Stimulated activated naive CD8-positive, alpha-beta T cell treated with anti-CD3 and anti-CD28 coated beads, Interleukin-15, amount 100 ng/mL, for 72 hours (primary cell): ENCODE results near the gene MALSU1.

ENCODE experiments used
- ATAC-seq: fragments of 150-1000 bp; cut with Tn5 transposase; 2 replicates; pipeline ENCODE4 v1.10.0; 2021; ENCODE audit warnings: mild to moderate bottlenecking, moderate library complexity
- DNase-seq, 2 donors: peaks; one replicate each; pipeline ENCODE4 v3.0.0; 2021 to 2022
- H3K27ac Mint-ChIP-seq, 2 donors: one replicate each; pipeline ENCODE4 v1.8.0; 2022; ENCODE audit warnings: mild to moderate bottlenecking in 2 of 2, mixed read lengths in 2 of 2, moderate library complexity in 2 of 2
- H3K27me3 Mint-ChIP-seq: one replicate; pipeline ENCODE4 v1.8.0; 2022; ENCODE audit warnings: mixed read lengths
- H3K4me1 Mint-ChIP-seq: one replicate; pipeline ENCODE4 v1.8.0; 2022; ENCODE audit warnings: mild to moderate bottlenecking, mixed read lengths
- H3K4me3 Mint-ChIP-seq, 2 donors: one replicate each; pipeline ENCODE4 v1.8.0; 2022; ENCODE audit warnings: mild to moderate bottlenecking in 2 of 2, mixed read lengths in 2 of 2, moderate library complexity in 1 of 2
- H3K9me3 Mint-ChIP-seq, 2 donors: one replicate each; pipeline ENCODE4 v1.8.0; 2022; ENCODE audit warnings: mixed read lengths in 2 of 2

Gene MALSU1

DNA sequence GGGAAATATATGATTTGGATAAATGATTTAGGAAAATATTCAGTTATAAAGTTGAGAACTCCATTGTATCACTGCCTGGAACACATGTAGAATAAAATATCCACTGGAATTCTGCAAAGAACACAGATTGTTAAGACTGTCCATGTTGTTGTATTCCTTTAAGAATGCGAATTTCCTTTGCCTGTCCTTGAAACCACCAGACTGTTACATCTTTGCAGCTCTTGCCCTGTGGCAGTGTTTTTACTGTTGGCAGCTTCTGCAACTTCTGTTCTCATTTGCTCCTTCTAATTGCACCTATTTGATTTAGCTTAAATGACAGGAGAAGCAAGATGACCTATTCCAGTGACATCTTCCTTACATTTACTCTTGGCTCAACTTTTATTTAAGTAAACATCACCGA, 39.7 kb downstream of the MALSU1 start:
- H3K27me3 Mint-ChIP-seq: no peaks in the 10 kb centered on the region
- no peak overlapping the region for H3K27ac Mint-ChIP-seq
- no peaks in the 10 kb centered on the region for H3K4me1 Mint-ChIP-seq
- H3K4me3 Mint-ChIP-seq: no peak overlapping the region
- H3K9me3 Mint-ChIP-seq: no peaks in the 10 kb centered on the region
- ATAC-seq (no peak), DNase-seq (no peak)

DNA sequence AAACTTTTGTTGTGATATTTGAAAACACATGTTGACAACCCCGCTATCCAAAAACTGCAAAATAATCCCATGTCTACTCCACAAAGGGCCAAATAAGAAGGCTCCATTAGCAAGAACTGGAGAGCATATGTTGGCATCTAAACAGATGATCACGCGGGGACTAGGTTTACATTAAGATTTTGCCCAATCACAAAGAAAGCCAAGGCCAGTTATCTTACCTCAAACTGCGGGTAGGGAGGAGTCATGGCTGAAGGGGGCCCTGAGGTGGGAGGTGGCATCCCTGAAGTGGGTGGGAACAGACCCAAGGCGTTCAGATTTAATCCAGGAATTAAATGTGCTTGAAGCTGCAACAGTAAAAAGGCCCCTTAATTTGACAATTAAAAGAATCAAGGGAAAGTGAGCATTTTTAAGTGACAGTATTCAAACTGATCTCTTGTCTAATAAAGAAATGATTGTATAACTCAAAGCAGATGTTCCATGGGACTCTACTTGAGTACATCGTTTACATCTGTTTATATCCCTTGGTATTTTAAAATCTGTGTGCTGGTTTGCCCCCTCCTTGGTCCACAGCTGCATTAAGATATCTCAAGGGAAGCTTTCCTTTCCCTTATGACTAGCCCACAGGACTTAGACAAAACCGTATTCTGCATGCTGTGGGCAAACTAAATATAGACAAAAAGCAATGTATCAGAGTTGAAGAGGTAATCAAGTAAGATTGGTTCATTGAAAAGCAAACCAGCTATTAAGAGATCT, 42.9 kb downstream of the MALSU1 start:
- DNase-seq (no peak), ATAC-seq (no peak)
- Mint-ChIP-seq H3K27ac (no peak overlapping the region), H3K9me3 (no peaks in the 10 kb centered on the region), H3K4me3 (no peak overlapping the region), H3K4me1 (peaks cover 24% of the 10 kb centered on the region), H3K27me3 (no peaks in the 10 kb centered on the region)

DNA sequence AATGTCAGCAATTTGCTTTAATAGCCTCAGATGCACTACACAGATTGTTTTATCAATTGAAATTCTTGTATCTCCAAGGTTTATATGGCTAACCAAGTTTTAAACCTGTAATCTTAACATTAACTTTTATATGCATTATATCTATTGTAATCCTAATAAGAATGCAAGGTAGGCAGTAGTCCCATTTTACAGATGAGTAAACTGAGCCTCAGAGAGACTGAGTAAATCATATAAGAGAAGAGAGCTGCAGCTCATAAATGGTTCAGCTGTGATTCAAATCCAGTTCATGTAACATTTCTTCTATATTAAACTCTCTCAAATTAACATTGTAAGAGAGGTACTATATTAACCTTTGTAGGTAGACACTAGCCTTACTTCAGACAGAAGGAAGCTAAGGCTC, 44.0 kb downstream of the MALSU1 start:
- Mint-ChIP-seq H3K9me3 (no peaks in the 10 kb centered on the region), H3K4me3 (no peak overlapping the region), H3K4me1 (peaks cover 35% of the 10 kb centered on the region), H3K27ac (no peak overlapping the region), H3K27me3 (no peaks in the 10 kb centered on the region)
- ATAC-seq (no peak), DNase-seq (no peak)

DNA sequence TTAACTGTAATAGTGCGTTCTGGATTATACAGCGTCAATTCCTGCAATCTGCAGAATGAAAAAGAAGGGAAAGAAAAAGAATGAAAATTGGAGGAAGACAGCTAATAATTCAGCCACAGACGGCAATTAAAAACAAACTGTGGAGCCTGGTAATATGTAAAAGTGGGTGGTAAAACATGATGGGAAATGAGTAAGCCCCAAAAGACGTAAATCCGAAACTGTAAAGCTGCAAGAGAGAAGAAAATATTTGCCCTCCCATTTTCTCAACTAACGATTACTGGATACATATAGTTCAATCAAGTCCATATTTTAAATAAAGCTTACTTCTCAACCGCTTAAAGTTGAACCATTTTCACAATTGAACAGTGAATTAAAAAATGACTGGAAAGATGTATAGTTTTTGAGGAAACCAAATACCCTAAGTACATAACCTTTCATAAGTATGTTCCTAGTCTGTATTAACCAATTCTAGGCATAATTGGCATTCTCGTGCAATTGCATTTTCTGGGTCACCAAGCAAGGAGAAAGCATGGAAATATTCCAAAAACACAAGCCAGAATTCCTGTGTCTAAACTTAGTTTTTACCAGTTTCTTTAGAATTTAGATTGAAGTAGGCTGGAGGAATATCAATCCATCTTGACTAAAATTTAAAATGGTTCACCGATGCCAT, 44.8 kb downstream of the MALSU1 start:
- Mint-ChIP-seq H3K27me3 (no peaks in the 10 kb centered on the region), H3K27ac (no peak overlapping the region), H3K9me3 (no peaks in the 10 kb centered on the region), H3K4me3 (no peak overlapping the region), H3K4me1 (peaks cover 35% of the 10 kb centered on the region)
- DNase-seq (no peak), ATAC-seq (no peak)

GRCh38 chr7:23345601-23346000, 46.5 kb downstream of the MALSU1 start:
- ATAC-seq: no peak
- Mint-ChIP-seq H3K27me3 (no peaks in the 10 kb centered on the region), H3K9me3 (no peaks in the 10 kb centered on the region), H3K4me1 (peaks cover 35% of the 10 kb centered on the region), H3K4me3 (peak overlapping the region; percentile 77 to 80), H3K27ac (no peak overlapping the region)
- DNase-seq: no peak

GRCh38 chr7:23346316-23346715, 47.2 kb downstream of the MALSU1 start:
- H3K27ac Mint-ChIP-seq: peak overlapping the region; percentile 80 to 87
- DNase-seq: peak in 1 of 2 donors; percentile 18

DNA sequence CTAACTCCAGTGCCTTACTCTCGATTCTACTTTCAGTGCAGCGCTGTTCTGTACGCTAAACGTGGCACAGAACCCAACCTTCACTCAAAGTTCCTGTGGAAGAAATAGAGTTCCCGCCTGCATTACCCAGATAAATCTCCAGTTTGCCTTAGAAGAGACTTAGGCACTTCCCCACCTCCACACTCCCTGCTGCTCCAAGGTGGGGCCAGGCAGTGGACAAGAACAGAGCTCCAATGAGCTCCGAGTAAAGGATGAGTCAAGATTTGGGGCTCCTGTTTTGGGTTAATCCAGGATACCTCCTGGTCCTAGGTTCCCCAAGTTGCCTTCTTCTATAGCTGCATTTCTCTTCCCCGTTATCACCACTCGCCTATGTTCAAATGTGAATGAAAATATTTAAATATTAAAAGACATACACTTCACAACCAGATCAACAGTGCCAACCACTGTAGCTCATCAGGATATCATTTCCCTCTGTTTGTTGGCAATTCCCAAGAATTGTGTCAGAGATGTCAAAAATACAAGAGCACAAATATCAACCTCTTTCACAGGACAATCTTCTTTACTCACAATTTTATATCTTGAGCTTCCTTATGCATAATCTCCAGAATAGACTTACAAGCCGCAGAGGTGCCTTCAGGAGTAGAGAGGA, 48.0 kb downstream of the MALSU1 start:
- Mint-ChIP-seq H3K4me1 (peaks cover 44% of the 10 kb centered on the region), H3K27me3 (no peaks in the 10 kb centered on the region)
- DNase-seq: no peak

More at GRCh38 chr7:23346316-23346715, 47.2 kb downstream of the MALSU1 start:
- Mint-ChIP-seq H3K4me1 (peaks cover 39% of the 10 kb centered on the region), H3K4me3 (peak overlapping the region; percentile 77 to 80), H3K27me3 (no peaks in the 10 kb centered on the region), H3K9me3 (no peaks in the 10 kb centered on the region)
- peak; percentile 82 for ATAC-seq

DNA sequence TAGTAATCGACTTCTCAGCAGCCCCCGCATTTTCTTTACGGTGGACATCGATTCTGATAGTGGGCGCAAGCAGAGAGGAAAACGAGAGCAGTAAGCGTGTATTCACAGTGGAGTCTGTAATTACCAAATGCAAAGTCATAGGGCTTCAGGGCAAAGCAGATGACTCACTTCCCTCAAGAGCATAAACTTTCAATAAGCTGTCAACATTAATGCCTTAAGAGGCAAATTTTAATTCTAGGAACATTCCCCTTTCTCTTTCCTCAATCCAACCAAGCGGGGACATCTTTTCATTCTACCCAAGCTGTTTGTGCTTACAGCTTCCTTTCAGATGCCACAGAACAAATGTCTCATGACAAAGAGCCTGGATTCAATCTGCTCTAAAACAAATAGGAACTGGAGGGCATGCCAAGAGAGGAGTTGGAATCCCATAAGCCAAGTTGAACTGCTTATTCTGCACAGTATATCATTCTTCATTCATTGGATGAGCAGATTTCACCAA, 48.6 kb downstream of the MALSU1 start:
- ATAC-seq: no peak
- Mint-ChIP-seq H3K4me3 (peak overlapping the region; percentile 65 to 69), H3K9me3 (no peaks in the 10 kb centered on the region), H3K4me1 (peaks cover 45% of the 10 kb centered on the region), H3K27ac (peak overlapping the region; percentile 59 to 93), H3K27me3 (no peaks in the 10 kb centered on the region)
- no peak for DNase-seq

More for the DNA sequence above, 48.0 kb downstream of the MALSU1 start:
- no peak for ATAC-seq
- H3K4me3 Mint-ChIP-seq: peak overlapping the region; percentile 65 to 69
- peak overlapping the region; percentile 59 to 93 for H3K27ac Mint-ChIP-seq
- H3K9me3 Mint-ChIP-seq: no peaks in the 10 kb centered on the region

DNA sequence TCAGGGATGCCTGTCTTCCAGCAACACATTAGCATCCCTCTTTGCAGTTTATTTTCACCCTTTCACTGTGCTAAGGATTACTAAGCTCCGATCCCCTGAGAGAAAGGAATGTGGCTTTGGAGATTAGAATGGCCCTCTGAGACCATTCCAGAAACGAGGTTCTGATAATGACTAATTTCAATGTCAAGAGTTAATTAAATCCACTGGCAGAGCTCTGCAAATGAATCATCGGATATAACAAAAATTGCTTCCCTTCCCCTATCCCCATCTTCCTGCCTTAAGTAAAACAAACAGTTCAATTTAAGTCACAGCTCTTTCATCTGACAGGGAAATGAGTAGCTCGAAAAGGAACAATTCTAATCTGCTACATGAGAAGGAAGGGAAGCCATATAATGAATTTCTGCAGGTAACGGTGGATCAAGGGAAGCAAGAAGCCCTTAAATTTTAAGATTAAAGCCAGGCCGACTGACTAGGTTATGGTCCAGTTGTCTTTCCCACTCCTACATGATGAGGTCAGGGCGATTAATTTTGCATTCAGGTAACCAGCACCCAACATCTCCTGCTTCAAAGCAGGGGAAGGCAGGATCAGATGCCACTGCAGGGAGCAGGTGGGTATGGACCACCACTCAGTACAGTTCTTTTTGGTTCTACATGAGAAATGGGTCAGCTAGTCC, 50.5 kb downstream of the MALSU1 start:
- no peak overlapping the region for H3K4me3 Mint-ChIP-seq
- no peak overlapping the region for H3K27ac Mint-ChIP-seq
- ATAC-seq (no peak), DNase-seq (no peak)
- H3K27me3 Mint-ChIP-seq: peaks cover 8% of the 10 kb centered on the region
- H3K4me1 Mint-ChIP-seq: peaks cover 52% of the 10 kb centered on the region
- no peaks in the 10 kb centered on the region for H3K9me3 Mint-ChIP-seq

DNA sequence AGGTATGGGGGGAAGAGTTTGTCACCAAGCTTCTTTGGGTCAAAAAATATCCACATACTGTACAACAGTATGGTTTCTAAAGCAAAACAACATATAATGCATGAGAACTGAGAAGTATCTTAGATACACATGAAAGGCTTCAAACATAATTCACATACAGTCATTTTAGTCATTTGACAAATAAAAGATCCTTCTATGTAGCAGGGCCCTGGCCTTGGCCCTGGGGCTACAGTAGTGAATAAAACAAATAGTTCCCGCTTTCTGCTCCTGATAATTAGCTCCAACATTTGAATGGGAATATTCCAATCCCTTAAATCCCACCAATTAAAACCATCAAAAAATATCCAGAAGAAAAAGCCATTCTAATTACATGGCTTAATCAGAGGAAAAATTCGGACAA, 51.3 kb downstream of the MALSU1 start:
- DNase-seq (no peak), ATAC-seq (no peak)
- no peak overlapping the region for H3K4me3 Mint-ChIP-seq
- H3K27me3 Mint-ChIP-seq: peaks cover 11% of the 10 kb centered on the region
- no peak overlapping the region for H3K27ac Mint-ChIP-seq
- peaks cover 43% of the 10 kb centered on the region for H3K4me1 Mint-ChIP-seq
- no peaks in the 10 kb centered on the region for H3K9me3 Mint-ChIP-seq

DNA sequence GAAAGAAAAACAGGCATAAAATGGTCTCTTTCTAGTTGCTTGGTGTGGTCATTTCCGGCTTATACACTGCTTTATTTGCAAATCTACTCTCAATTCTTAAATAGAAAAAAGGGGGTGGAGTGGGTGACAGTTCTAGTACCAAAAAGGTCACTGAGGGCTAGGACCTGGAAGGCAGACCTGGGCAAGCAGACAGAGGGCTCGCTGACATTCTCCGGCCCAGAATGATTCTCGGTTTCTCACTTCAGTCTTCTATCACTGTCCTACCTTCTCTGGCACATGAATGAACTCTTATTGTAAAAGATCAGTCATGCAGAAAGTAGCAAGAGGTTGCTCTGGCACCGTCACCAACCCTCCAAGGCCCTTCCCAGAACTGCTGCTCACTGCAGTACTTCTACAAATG, 54.0 kb downstream of the MALSU1 start:
- Mint-ChIP-seq H3K9me3 (no peaks in the 10 kb centered on the region), H3K27me3 (peaks cover 18% of the 10 kb centered on the region), H3K27ac (peak overlapping the region in 1 of 2 donors; percentile 79), H3K4me3 (no peak overlapping the region), H3K4me1 (peaks cover 35% of the 10 kb centered on the region)
- ATAC-seq (no peak), DNase-seq (no peak)

DNA sequence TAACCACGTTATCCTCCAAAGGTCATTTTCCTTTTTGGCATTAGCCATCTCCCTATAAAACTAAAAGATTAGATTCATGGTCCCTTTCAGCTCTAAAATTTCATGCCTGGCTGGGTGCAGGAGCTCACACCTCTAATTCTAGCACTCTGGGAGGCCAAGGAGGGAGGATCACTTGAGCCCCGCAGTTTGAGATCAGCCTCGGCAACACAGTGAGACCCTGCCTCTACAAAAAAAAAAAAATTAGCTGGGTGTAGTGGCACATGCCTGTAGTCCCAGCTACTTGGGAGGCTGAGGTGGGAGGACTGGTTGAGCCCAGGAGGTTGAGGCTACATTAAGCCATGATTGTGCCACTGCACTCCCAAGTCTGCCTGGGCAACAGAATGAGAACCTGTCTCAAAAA, 57.0 kb downstream of the MALSU1 start:
- ATAC-seq (no peak), DNase-seq (no peak)
- peaks cover 29% of the 10 kb centered on the region for H3K27me3 Mint-ChIP-seq
- no peak overlapping the region for H3K4me3 Mint-ChIP-seq
- H3K9me3 Mint-ChIP-seq: peaks cover 0 to 7% of the 10 kb centered on the region in 2 donors
- peaks cover 38% of the 10 kb centered on the region for H3K4me1 Mint-ChIP-seq
- no peak overlapping the region for H3K27ac Mint-ChIP-seq

GRCh38 chr7:23356726-23357125, 57.6 kb downstream of the MALSU1 start:
- DNase-seq (no peak), ATAC-seq (peak; percentile 96)
- Mint-ChIP-seq H3K9me3 (peaks cover 0 to 7% of the 10 kb centered on the region in 2 donors), H3K4me3 (no peak overlapping the region), H3K4me1 (peaks cover 33% of the 10 kb centered on the region), H3K27ac (no peak overlapping the region), H3K27me3 (peaks cover 29% of the 10 kb centered on the region)

DNA sequence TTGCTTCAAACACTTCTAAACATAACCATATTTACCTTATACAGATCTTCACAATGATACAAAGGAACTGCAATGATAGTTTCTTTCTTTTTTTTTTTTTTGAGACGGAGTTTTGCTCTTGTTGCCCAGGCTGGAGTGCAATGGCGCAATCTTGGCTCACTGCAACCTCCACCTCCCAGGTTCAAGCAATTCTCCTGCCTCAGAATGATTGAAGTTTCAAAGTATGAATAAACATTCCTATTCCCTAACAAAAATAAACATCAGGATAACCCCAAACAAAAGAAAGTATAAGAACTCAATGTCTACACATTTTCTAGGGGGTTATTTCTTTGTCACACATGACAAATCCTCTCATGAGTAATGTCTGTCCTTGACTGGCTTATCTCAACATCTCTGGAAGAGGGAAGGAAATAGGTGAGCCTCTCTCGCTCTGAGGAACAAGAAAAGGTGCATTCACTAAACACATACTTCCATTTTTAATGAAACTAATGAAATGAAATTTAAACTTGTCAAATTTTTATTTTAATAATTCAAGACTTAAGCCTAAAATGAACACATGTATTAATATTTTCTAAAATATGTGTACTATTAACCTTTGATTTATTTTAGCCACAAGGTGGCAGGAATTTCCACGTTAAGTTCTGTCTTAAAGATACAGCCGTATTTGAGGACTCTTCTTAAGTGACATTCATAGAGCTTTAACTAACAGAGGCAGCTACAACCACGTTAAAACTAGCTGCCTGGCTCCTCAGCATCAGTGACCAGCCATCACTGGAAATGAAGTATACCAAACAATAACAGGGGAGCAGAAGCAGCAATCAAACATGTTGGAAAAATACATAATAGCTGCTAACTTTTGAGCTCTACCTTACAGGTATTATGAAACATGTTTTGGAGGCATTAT, 58.3 kb downstream of the MALSU1 start:
- peaks cover 32% of the 10 kb centered on the region for H3K4me1 Mint-ChIP-seq
- H3K4me3 Mint-ChIP-seq: peak overlapping the region in 1 of 2 donors; percentile 19
- peak; percentile 68 for ATAC-seq
- peak overlapping the region in 1 of 2 donors; percentile 33 for H3K27ac Mint-ChIP-seq
- no peak for DNase-seq
- peaks cover 0 to 7% of the 10 kb centered on the region in 2 donors for H3K9me3 Mint-ChIP-seq
- peaks cover 29% of the 10 kb centered on the region for H3K27me3 Mint-ChIP-seq
